Central memory CD4-positive, alpha-beta T cell (primary cell): Measurements from ENCODE around the gene CACNA2D2.

Source experiments
- DNase-seq: peaks from one replicate; pipeline ENCODE4 v3.0.0; 2022

Gene CACNA2D2

GRCh38 chr3:50454481-50455070 is 48.9 kb downstream of the CACNA2D2 start:
- no peak for DNase-seq

- DNase-seq, result no peak
These were observed 49.5 kb downstream of the CACNA2D2 start for GRCh38 chr3:50453907-50454306.

GRCh38 chr3:50450209-50450921 is 53.1 kb downstream of the CACNA2D2 start:
- DNase-seq, result peak; percentile 70

- no peak for DNase-seq
These were observed 54.5 kb downstream of the CACNA2D2 start for GRCh38 chr3:50448752-50449539.

GRCh38 chr3:50447290-50447840 is 56.1 kb downstream of the CACNA2D2 start:
- DNase-seq, result no peak

- DNase-seq, result no peak
These were observed 57.5 kb downstream of the CACNA2D2 start for GRCh38 chr3:50445919-50446318.

GRCh38 chr3:50444782-50445181 is 58.7 kb downstream of the CACNA2D2 start:
- DNase-seq, result no peak

GRCh38 chr3:50444213-50444612 is 59.2 kb downstream of the CACNA2D2 start:
- DNase-seq, result no peak

GRCh38 chr3:50442945-50443579 is 60.4 kb downstream of the CACNA2D2 start:
- DNase-seq, result no peak

- no peak for DNase-seq
These were observed 61.8 kb downstream of the CACNA2D2 start for GRCh38 chr3:50441424-50442217.

- peak; percentile 62 for DNase-seq
These were observed 67.2 kb downstream of the CACNA2D2 start for GRCh38 chr3:50436114-50436674.

GRCh38 chr3:50435371-50436113 is 67.9 kb downstream of the CACNA2D2 start:
- DNase-seq, result no peak

GRCh38 chr3:50433954-50434353 is 69.5 kb downstream of the CACNA2D2 start:
- no peak for DNase-seq

- no peak for DNase-seq
These were observed 72.4 kb downstream of the CACNA2D2 start for GRCh38 chr3:50430950-50431435.

GRCh38 chr3:50430191-50430590 is 73.2 kb downstream of the CACNA2D2 start:
- DNase-seq, result no peak

- no peak for DNase-seq
These were observed 75.3 kb downstream of the CACNA2D2 start for GRCh38 chr3:50428007-50428633.

- no peak for DNase-seq
These were observed 76.2 kb downstream of the CACNA2D2 start for GRCh38 chr3:50427217-50427616.

GRCh38 chr3:50425911-50426310 is 77.5 kb downstream of the CACNA2D2 start:
- DNase-seq, result no peak

GRCh38 chr3:50423543-50423942 is 79.9 kb downstream of the CACNA2D2 start:
- no peak for DNase-seq

GRCh38 chr3:50422153-50422552 is 81.3 kb downstream of the CACNA2D2 start:
- DNase-seq, result no peak
